ENCODE data around the gene LCE1F.

GRCh38 chr1:152811671-152812070 is 36.7 kb downstream of the LCE1F start, which contains the start of gene LCE1B:
- TF ChIP-seq CTCF (conservative IDR thresholded peaks at IDR 0.05) (no peak), EZH2 (IDR thresholded peaks at IDR 0.05; ENCODE audit: low read depth) (no peak)

All from PC-9 (cell line).